Skeletal muscle tissue (tissue), 4 donors: ENCODE results near the gene RRAD. TPM values are rescaled to one million over a fixed set of nuclear protein-coding genes. Genes with fewer than 3 reads are reported as not detected.
A peak's percentile ranks its signal among the peaks of the same experiment; 100 is the strongest.

Experiments used
- H3K27ac ChIP-seq: one replicate; pipeline ENCODE4 v1.7.0; 2013; ENCODE audit warnings: mild to moderate bottlenecking, low read depth, low read length, inconsistent platforms
- H3K27me3 ChIP-seq, 3 donors: one replicate each; pipeline ENCODE4 v1.7.0; 2013; ENCODE audit warnings: low read length in 3 of 3; ENCODE audit not compliant: control insufficient read depth in 3 of 3, insufficient read depth in 3 of 3
- H3K36me3 ChIP-seq, 3 donors: one replicate each; pipeline ENCODE4 v1.7.0; 2013; ENCODE audit warnings: low read length in 3 of 3; ENCODE audit not compliant: control insufficient read depth in 3 of 3, insufficient read depth in 3 of 3
- H3K4me1 ChIP-seq, 3 donors: one replicate each; pipeline ENCODE4 v1.7.0; 2013; ENCODE audit warnings: low read length in 3 of 3, mild to moderate bottlenecking in 3 of 3; ENCODE audit not compliant: control insufficient read depth in 3 of 3, insufficient read depth in 3 of 3
- H3K4me3 ChIP-seq, 3 donors: one replicate each; pipeline ENCODE4 v1.7.0; 2013; ENCODE audit warnings: low read length in 3 of 3
- H3K9ac ChIP-seq, 3 donors: one replicate each; pipeline ENCODE4 v1.7.0; 2013; ENCODE audit warnings: low read length in 3 of 3, mild to moderate bottlenecking in 3 of 3, moderate library complexity in 2 of 3, low read depth in 1 of 3
- H3K9me3 ChIP-seq, 3 donors: one replicate each; pipeline ENCODE4 v1.7.0; 2013; ENCODE audit warnings: low read length in 3 of 3; ENCODE audit not compliant: control insufficient read depth in 3 of 3
- total RNA-seq: library from RNA; depleted of rRNA; stranded (reverse); fragments of >200 nt; gene quantifications from one replicate; pipeline ENCODE4 v1.2.3, GENCODE V29; 2014
- donor health status: Osteomylitis.

Gene RRAD
- total RNA-seq, 1 donor from 2014 or later = 19.3 TPM

GRCh38 chr16:66926961-66927436, 1.7 kb upstream of the RRAD start:
- Histone ChIP-seq H3K36me3 (peaks cover 14 to 29% (median 15%) of the 10 kb centered on the region in 3 donors), H3K9me3 (no peaks in the 10 kb centered on the region), H3K9ac (peak overlapping the region; percentile 79 to 91 (median 91)), H3K4me3 (peak overlapping the region in 1 of 3 donors; percentile 84), H3K27ac (peak overlapping the region; percentile 98), H3K4me1 (peaks cover 44 to 75% (median 69%) of the 10 kb centered on the region in 3 donors), H3K27me3 (peaks cover 0 to 7% (median 0%) of the 10 kb centered on the region in 3 donors)

GRCh38 chr16:66926171-66926947, 1.0 kb upstream of the RRAD start:
- Histone ChIP-seq H3K4me3 (peak overlapping the region; percentile 78 to 84 (median 82)), H3K36me3 (peaks cover 13 to 28% (median 15%) of the 10 kb centered on the region in 3 donors), H3K4me1 (peaks cover 47 to 79% (median 75%) of the 10 kb centered on the region in 3 donors), H3K9me3 (no peaks in the 10 kb centered on the region), H3K27ac (peak overlapping the region; percentile 98), H3K27me3 (peaks cover 0 to 7% (median 0%) of the 10 kb centered on the region in 3 donors), H3K9ac (peak overlapping the region; percentile 79 to 91 (median 91))

DNA sequence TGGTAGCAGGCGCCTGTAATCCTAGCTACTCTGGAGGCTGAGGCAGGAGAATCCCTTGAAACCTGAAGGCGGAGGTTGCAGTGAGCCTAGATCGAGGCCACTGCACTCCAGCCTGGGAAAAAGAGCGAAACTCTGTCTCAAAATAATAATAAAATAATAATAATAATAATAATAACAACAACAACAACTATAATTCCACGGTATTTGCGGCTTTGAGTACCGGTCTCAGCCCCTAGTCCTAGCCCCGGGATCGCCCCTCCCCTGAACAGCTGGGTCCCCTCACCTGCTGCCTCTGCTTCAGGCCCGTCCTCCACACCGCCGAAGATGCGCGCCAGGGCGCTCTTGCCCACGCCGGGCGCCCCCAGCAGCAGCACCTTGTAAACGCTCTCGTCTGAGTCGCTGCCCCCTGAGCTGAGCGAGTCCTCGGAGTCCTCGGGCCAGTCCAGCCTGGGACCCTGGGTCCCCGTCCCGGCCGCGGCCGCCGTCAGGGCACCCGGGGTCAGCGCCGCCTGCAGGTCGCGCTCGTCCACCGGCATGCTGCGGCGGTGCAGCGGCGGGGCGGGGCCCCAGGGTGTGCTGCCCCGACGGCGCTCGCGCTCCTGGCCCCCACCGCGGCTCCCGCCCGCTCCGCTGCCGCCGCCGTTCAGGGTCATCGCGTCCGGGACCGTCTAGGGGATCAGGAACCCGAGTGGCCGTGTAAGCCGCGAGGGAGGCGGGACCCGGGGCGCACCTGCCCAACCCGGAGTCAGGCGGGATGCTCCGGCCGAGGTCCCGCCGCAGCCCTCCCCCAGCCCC, 611 bp downstream of the RRAD start:
- Histone ChIP-seq H3K27me3 (peaks cover 0 to 7% (median 0%) of the 10 kb centered on the region in 3 donors), H3K9ac (peak overlapping the region; percentile 79 to 91 (median 89)), H3K36me3 (peaks cover 13 to 24% (median 15%) of the 10 kb centered on the region in 3 donors), H3K27ac (peak overlapping the region; percentile 98), H3K4me3 (peak overlapping the region; percentile 82 to 88 (median 84)), H3K4me1 (peaks cover 56 to 84% (median 81%) of the 10 kb centered on the region in 3 donors), H3K9me3 (no peaks in the 10 kb centered on the region)

- H3K9me3 ChIP-seq = no peaks in the 10 kb centered on the region
- H3K4me1 ChIP-seq = peaks cover 58 to 84% (median 81%) of the 10 kb centered on the region in 3 donors
- peak overlapping the region; percentile 82 to 88 (median 84) for H3K4me3 ChIP-seq
- H3K27ac ChIP-seq = peak overlapping the region; percentile 98
- H3K9ac ChIP-seq = peak overlapping the region; percentile 72 to 91 (median 89)
- peaks cover 13 to 24% (median 15%) of the 10 kb centered on the region in 3 donors for H3K36me3 ChIP-seq
- peaks cover 0 to 7% (median 0%) of the 10 kb centered on the region in 3 donors for H3K27me3 ChIP-seq
Observed at GRCh38 chr16:66923866-66924265, 1.5 kb downstream of the RRAD start.

GRCh38 chr16:66923247-66923731, 2.0 kb downstream of the RRAD start:
- Histone ChIP-seq H3K27me3 (peaks cover 0 to 7% (median 0%) of the 10 kb centered on the region in 3 donors), H3K9ac (peak overlapping the region; percentile 72 to 91 (median 89)), H3K4me3 (peak overlapping the region; percentile 82 to 88 (median 84)), H3K36me3 (peaks cover 13 to 24% (median 15%) of the 10 kb centered on the region in 3 donors), H3K4me1 (peaks cover 53 to 82% (median 76%) of the 10 kb centered on the region in 3 donors), H3K9me3 (no peaks in the 10 kb centered on the region), H3K27ac (peak overlapping the region; percentile 98)

DNA sequence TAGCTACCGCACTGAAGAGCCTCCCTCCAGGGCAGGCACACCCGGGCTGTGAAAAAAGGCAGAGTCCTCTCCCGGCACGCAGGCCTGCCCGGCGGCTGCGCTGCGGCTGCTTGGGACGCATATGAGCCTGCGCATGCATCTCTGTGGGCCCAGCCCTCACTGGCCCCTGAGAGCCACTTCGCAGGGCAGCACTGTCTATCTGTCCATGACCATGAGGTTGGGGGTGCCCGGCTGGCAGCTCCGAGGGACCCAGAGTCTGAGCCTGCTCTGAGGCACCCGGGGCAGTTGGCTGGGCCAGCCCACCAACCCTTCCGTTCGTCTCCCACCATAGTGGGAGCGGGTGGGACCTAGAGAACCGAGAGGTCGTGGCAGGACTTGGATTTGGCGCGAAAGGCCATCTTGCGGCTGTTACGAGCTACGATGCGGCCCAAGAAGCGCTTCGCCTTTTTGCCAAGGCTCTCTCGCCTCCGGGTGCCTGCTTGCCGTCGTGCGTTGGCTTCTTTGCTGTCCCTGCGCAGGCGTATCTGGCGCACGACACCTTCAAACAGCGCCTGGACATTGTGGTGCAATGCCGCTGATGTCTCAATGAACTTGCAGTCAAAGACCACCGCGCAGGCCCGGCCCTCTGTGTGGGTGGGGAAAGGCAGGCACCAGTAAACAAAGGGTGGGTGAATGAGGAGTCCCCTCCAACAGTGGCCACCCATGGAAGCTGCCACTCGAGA, 3.4 kb downstream of the RRAD start:
- Histone ChIP-seq H3K36me3 (peaks cover 13 to 24% (median 15%) of the 10 kb centered on the region in 3 donors), H3K27me3 (peaks cover 0 to 7% (median 0%) of the 10 kb centered on the region in 3 donors), H3K4me1 (peaks cover 39 to 68% (median 62%) of the 10 kb centered on the region in 3 donors), H3K4me3 (peak overlapping the region in 2 of 3 donors; percentile 35 to 43), H3K9ac (peak overlapping the region in 2 of 3 donors; percentile 6 to 54), H3K27ac (peak overlapping the region; percentile 81), H3K9me3 (no peaks in the 10 kb centered on the region)

DNA sequence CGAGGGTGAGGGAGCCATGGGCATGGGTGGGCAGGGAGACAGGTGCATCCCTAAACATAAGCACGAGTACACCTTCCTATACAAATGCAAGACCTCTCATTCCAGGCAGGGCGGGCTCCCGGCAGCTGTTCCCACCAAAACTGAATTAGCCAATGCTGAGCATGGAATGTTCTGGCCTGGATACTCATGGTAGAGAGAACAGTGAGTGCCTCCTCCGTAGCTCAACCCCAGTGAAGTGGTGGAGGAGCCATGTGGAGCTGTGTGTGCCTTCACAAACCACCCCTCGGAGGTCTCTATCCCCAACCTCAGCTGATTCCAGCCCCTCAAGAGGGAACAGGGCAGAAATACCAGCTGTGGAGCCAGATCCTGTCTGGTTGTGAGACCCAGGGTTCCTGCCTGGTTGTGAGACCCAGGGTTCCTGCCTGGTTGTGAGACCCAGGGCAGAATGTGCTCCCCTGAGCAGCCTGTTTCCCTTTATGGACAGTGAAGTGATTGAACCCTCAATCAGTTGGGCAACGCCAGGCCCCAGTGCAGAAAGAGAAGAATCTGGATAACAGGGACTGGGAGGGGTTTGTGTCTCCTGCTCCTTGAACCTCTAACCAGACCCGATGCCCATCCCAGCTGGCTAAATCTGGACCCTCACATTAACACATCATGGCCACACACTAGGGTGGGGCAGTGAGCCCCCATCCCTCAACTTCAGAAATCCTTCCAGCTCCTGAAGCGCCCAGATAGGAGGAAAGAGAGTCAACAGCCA, 4.2 kb downstream of the RRAD start:
- H3K27ac ChIP-seq = peak overlapping the region; percentile 81
- peak overlapping the region in 1 of 3 donors; percentile 69 for H3K9ac ChIP-seq
- H3K27me3 ChIP-seq = peaks cover 0 to 7% (median 2%) of the 10 kb centered on the region in 3 donors
- no peaks in the 10 kb centered on the region for H3K9me3 ChIP-seq
- peak overlapping the region in 2 of 3 donors; percentile 29 to 43 for H3K4me3 ChIP-seq
- H3K4me1 ChIP-seq = peaks cover 32 to 60% (median 54%) of the 10 kb centered on the region in 3 donors
- H3K36me3 ChIP-seq = peaks cover 13 to 24% (median 15%) of the 10 kb centered on the region in 3 donors

DNA sequence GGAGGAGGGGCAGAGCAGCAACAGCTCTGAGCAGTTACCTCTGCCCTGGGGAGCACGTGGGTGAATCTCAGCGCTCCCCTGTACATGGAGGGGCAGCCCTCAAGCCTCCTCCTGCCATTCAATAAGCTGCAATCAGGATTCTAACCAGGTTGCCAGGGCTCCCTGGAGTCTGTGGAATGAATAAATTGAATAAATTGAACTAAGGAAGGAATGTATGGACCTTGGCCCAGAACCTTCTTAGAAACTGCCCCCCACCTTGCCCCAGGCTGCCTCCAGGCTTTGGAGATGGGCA, 5.1 kb downstream of the RRAD start:
- Histone ChIP-seq H3K9me3 (no peaks in the 10 kb centered on the region), H3K27ac (peak overlapping the region; percentile 81), H3K4me1 (peaks cover 28 to 53% (median 46%) of the 10 kb centered on the region in 3 donors), H3K4me3 (no peak overlapping the region), H3K9ac (peak overlapping the region in 1 of 3 donors; percentile 64), H3K27me3 (peaks cover 0 to 7% (median 3%) of the 10 kb centered on the region in 3 donors), H3K36me3 (peaks cover 13 to 24% (median 15%) of the 10 kb centered on the region in 3 donors)
